IPS-NIHi7 (cell line): ENCODE results near the gene GSK3A.
A peak's percentile ranks its signal among the peaks of the same experiment; 100 is the strongest.

ENCODE experiments used
- DNase-seq: peaks from one replicate; pipeline ENCODE4 v3.0.0; 2012; ENCODE audit warnings: mixed read lengths; ENCODE audit errors: extremely low spot score

GSK3A gene

DNA sequence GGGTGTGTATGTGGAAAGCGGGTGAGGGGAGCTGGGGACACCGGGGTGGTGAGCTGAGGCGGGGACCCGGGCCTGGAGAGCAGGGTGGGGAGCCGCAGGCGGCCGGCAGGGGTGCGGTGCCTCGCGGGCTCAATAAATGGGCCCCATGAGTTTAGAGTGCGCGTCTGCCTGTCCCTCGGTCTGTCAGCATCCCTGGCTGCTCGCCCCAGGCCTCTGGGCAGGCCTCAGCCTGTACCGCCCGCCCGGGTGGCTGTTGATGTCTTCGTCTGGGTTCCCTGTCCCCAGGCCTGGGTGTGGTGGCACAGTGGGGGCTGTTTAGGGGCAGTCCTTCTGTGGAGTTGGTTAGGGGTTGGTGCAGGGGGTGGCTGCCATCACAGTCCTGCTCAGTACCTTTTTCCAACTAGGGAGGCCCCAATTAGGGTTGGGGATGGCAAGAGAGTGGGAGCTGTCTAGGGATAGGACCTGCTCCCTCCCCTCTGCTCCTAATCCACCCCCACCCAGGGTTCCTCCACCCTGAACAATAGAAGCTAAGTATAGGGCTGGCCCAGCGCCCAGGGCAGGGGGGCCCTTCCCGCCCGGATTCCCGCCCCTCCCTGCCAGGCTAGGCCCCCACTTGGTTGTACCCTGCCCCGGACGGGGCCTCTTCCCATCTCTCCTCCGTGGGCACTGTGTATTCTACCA lies 38.9 kb upstream of the GSK3A start:
- DNase-seq: no peak

DNA sequence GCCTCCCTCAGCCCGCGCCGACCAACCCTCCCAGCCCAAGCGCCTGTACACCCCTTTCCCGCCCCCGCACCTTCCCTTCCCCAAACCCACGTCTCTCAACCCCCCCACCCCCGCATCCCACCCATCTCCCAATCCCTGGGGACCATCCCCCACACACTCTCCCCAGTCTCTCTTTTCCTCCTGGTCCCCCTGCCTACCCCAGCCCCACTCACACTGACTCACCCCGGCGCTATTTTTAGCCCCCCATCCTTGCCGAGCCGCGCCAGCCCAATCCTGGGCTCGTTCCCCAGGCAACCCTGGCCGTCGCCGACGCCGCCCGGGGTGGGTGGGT lies 38.4 kb upstream of the GSK3A start:
- DNase-seq: no peak

DNA sequence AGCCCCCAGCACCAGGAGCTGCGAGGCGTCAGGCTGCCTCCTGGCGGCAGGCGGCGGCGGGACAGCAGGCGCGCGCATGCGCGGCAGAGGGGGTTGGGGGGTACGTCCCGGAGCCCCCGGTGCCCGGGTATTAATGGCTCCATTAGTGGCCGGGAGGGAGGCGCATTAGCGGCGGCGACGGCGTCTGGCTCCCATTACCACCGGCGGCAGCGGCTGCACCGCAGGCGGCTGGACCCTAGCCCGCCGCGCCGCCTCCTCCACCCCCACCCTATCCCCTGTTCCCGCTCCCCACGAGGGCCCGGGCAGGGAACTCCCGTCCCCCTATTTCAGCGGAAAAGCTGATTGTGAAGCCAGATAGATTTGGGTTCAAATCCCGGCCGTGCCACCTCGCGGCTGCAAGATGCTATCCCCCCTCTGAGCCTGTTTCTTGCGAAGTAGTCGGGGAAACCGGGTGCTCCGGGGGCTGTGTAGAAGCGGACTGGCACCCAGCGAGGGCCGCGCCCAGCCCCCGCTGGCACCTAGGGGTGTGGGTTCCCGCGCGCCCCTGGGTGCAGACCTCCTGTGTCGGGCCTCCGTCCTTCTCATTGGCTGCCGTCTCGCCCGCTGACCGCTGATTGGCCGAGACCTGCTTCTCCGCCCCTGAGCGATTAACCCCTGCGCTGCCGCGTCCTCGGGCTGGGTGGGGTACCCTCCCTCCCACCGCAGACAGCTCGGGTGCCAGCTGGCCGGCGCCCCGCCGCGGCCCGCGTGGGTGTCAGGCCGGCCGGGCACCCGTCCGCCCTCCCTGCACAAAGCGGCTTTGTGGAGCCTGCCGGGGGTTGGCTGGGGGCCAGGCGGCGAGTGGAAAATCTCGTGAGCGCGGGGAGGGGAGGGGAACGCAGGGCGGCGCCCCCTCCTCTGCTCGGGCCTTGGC lies 37.8 kb upstream of the GSK3A start:
- peak; percentile 91 for DNase-seq

DNA sequence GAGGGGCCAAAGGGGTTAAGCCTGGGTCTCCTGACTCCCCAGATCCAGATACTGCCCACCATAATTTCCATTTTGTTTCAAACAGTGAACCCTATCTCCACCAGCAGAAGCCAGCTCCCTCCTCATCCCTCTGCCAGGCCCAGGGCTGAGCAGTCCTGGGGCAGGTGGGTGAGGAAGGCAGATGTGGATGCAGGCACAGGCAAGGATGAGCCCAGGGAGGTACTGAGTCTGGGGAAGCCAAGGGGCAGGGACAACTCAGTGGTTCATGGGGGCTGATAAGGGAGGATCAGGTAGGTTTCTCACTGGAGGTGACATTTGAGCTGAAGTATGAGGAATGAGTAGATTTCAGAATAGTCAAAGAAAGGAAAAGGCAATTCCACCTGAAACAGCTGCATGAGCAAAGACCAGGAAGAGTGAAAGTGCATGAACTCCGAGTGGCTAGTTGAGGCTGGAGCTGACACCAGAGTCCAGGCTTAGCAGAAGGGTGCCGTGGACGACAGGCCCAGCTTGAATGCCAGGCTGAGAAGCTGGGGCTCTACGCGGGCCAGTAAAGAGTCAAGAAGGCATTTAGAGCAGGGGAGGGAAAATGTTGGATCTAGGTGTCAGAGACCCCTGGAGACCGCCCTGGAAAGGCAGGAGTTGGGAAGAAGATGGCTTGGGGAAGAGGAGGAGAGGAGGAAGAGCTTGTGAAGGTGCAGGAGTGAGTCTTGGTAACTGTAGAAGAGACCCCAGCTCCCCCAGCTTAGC lies 36.9 kb upstream of the GSK3A start:
- DNase-seq: no peak

DNA sequence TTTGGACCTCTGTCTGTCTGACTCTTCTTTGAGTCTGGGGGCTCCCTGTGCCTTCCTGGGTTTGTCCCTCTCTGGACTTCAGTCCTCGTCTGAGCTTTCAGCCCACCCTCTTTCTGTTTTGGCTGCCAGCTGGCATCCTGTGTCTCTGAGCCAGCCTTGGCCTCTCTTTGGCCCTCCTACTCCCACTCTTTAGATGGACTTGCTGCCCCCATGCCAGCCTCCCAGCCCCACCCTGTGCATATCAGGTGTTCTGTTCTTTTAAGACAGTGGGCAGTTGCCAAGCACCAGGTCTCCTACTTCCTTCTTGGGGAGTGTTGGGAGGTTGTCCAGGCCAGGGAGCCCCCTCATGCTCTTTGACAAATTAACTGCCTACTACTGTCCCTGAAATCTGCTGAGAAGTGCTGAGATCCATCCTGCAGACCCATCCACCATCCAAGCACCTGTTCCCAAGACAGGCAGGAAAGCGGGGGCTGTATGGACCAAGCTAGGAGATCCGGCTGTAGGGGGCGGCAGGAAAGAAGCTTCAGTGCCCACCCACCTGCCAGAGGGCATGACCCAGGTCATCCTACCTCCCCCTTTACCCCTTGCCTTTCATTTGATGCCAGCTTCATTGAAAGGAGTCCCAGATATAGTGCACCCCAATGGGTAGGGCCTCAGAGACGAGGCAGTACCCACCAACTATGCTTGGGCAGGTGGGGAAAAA lies 36.2 kb upstream of the GSK3A start:
- no peak for DNase-seq

DNA sequence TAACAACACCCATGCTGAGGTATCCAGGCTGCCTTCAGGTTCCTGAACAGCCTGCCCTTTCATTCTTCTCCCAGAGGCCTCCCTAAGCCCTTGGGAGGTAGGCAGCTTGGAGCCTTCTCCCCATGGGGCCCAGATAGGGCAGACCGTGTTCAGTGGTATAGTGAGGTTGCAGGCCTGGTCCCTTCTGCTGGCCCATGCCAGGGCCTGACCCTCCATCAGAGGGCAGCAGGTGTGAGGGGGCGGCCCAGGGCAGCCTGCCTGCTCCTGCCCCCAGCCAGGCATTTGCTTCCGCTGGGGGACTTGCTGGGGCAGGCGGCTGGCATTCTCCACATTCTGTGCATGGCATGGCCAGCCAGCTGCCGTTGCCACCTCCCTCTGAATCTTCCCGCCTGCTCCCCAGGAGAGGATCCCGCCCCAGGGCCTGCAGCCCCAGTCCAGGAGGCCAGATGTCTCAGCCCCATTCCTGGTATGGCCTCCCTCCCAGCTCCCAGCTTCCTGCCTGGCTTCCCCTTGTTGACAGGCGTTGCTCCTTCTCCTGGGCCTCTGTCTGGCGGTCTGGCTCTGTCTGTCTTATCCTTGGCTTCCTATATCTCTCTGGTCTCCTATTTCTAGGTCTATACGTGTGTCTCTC lies 35.5 kb upstream of the GSK3A start:
- DNase-seq: no peak

DNA sequence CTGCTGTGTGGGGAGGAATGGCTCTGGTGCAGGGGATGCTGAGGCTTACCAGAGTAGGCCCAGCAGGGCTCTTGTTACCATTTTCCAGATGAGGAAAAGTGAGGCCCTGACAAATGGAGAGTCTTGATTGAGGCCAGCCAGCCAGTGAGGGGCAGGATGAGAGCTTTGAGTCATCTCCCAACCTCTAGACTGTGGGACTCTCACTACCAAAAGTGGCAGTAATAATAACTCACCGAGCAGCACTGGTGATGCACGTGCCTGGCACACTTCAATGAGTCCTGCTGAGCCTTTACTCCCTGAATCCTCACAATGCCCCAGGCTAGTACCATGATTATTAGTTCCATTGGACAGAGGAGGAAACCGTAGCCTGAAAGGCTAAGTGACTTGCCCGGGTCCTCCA lies 34.4 kb upstream of the GSK3A start:
- DNase-seq: no peak

DNA sequence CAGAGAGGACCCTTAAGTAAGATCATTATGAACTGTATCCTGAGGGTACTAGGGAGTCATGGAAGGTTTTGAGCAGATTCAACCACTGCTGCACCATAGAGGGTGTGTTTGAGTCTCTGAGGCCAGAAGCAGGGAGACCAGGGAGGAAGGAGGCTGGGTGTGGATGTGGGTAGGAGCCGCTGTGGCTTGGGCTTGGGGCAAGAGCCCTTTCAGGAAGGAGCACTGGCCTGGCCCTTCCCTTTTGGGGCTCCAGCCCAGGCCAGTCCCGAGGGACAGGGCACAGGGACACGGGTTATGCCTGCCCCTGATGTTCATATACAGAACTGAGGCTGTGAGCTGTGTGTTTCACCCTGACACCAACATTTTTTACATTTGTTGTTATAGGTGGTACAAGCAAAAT lies 33.9 kb upstream of the GSK3A start:
- no peak for DNase-seq

DNA sequence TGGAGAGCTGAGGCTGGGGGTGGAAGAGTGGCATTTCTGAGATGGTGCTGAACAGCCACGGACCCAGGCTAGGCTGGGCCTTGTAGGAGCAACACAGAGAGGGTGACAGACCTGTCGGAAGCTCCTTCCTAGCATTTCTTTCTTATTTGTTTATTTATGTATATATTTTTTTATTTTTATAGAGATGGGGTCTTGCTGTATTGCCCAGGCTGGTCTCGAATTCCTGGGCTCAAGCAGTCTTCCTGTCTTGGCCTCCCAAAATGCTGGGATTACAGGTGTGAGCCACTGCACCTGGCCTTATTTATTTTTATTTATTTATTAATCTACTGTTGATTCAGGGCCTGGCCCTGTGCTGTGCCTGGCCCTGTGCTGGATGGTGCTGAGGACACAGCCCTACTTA lies 33.1 kb upstream of the GSK3A start:
- no peak for DNase-seq

DNA sequence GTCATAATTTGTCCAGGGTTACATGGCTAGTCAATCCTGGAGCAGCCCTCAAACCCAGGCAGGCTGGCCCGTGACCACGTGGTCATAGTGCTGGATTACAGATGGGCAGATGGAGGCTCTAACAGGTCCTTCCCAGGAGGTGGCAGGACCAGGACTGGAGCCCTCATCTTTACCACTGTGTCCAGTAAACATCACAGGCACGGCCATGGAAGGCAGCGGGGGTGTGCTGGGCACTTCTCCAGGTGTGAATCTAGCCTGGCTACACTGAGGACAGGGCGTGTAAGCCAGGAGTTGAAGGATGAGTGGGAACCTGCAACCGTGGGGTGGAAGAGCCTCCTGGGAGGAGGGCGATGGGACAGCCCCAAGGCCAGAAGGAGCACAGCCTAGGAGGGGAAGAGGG lies 32.7 kb upstream of the GSK3A start:
- no peak for DNase-seq

DNA sequence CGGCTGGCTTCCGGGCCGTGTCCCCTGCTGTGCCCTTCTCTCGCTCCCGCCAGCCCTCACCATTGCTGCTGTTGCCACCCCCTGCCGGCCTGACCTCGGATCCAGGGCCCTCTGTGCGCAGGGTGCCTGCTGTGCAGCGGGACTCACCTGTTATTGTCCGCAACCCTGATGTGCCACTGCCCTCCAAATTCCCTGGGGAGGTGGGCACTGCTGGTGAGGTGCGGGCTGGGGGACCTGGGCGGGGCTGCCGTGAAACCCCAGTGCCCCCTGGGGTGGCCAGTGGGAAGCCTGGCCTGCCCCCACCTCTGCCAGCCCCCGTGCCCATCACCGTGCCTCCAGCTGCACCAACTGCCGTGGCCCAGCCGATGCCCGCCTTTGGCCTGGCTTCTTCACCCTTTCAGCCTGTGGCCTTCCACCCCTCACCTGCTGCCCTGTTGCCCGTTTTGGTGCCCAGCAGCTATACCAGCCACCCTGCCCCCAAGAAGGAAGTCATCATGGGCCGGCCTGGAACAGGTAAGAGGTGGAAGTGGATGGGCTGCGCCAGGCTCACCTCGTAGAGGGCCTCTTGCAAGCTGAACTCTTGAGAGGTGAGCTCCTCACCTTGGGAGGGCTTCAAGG lies 31.8 kb upstream of the GSK3A start:
- DNase-seq: no peak

DNA sequence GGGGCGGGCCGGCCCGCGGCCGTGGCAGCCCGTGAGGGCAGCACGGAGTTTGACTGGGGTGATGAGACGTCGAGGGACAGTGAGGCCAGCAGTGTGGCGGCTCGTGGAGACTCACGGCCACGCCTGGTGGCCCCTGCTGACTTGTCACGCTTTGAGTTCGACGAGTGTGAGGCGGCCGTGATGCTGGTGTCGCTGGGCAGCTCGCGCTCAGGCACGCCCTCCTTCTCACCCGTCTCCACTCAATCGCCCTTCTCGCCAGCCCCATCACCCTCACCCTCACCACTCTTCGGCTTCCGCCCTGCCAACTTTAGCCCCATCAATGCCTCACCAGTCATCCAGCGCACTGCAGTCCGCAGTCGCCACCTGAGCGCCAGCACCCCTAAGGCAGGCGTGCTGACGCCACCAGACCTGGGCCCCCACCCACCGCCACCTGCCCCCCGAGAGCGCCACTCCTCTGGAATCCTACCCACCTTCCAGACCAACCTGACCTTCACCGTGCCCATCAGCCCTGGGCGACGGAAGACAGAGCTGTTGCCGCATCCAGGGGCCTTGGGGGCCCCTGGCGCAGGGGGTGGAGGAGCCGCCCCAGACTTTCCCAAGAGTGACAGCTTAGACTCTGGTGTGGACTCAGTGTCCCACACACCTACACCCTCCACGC lies 31.1 kb upstream of the GSK3A start:
- DNase-seq: no peak

DNA sequence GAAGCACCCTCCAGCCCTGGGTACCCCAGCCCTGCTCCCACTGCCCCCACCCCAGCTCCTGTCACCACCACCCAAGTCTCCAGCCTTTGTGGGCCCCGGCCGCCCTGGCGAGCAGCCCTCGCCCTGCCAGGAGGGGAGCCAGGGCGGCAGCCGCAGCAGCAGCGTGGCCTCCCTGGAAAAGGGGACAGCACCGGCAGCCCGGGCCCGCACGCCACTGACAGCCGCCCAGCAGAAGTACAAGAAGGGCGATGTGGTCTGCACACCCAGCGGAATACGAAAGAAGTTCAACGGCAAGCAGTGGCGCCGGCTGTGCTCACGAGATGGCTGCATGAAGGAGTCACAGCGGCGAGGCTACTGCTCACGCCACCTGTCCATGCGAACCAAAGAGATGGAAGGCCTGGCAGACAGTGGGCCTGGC lies 30.6 kb upstream of the GSK3A start:
- DNase-seq: no peak

DNA sequence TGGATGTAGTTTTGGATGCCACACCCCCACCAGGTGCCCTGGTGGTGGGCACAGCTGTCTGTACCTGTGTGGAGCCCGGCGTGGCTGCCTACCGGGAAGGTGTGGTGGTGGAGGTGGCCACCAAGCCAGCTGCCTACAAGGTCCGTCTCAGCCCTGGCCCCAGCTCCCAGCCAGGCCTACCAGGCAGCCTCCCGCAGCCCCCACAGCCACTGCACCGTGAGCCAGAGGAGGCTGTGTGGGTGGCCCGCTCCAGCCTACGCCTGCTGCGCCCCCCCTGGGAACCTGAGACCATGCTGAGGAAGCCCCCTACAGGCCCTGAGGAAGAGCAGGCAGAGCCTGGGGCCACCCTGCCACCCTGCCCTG lies 30.1 kb upstream of the GSK3A start:
- no peak for DNase-seq

DNA sequence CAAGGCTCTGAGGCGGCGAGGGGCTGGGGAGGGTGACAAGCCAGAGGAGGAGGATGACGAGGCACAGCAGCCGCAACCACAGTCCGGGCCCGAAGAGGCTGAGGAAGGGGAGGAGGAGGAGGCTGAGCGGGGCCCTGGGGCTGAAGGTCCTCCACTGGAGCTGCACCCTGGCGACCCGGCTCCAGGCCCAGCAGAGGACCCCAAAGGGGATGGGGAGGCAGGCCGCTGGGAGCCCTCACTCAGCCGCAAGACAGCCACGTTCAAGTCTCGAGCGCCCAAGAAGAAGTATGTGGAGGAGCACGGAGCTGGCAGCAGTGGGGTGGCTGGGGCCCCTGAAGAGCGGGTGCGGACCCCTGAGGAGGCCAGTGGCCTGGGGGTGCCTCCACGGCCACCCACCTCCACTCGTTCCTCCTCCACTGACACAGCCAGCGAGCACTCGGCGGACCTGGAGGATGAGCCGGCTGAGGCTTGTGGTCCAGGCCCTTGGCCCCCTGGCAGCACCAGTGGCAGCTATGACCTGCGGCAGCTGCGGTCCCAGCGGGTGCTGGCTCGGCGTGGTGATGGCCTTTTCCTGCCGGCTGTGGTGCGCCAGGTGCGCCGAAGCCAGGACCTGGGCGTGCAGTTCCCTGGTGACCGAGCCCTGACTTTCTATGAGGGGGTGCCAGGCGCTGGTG lies 29.6 kb upstream of the GSK3A start:
- DNase-seq: no peak

DNA sequence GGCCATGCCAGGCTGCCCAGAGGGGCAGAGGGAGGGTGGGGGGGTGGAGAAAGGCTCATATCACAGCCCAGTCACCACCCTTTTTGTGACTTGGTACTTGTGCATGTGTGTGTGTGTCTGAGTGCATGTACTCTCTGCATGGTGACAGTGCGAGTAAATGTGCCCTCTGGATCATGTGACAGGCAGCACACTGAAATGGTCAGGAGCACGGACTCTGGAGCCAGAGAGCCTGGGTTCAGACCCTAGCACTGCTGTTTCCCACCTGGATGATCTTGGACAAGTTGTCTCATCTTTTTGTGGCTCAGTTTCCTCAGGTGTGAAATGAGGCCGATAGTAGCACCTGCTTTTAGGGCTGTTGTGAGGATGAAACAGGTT lies 28.6 kb upstream of the GSK3A start:
- no peak for DNase-seq

DNA sequence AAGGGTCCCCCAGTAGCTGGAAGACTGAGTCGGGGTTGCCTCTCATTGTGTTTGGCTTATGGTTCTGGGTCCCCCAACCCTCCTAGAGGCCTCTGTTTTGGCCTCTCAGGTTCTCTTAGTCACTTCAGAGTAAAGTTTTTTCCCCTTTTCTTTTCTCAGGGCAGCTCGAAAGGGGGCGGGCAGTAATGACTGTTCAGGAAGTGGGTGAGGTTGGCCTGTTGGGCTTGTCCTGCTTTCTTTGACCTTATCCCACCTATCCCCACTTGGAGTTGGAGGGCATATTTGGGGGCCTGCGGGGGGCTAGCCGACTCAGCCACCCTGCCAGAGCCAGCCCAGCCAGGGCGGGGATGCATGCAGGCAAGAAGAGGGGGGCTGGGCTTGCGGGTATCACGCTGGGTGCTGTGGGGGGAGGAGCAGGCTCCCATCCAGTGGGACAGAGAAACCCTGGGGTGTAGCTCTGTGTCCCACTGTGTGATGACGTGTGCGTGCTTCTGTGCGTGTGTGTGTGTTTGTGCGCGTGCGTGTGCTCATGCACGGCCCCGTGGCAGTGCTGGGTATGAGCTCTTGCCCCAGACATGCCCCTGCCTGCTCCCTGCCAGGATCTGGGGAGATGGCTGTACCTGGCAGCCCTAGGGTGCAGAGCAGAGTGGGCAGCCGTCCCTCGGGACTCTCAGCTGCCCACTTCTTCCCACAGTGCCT lies 28.1 kb upstream of the GSK3A start:
- DNase-seq: no peak

DNA sequence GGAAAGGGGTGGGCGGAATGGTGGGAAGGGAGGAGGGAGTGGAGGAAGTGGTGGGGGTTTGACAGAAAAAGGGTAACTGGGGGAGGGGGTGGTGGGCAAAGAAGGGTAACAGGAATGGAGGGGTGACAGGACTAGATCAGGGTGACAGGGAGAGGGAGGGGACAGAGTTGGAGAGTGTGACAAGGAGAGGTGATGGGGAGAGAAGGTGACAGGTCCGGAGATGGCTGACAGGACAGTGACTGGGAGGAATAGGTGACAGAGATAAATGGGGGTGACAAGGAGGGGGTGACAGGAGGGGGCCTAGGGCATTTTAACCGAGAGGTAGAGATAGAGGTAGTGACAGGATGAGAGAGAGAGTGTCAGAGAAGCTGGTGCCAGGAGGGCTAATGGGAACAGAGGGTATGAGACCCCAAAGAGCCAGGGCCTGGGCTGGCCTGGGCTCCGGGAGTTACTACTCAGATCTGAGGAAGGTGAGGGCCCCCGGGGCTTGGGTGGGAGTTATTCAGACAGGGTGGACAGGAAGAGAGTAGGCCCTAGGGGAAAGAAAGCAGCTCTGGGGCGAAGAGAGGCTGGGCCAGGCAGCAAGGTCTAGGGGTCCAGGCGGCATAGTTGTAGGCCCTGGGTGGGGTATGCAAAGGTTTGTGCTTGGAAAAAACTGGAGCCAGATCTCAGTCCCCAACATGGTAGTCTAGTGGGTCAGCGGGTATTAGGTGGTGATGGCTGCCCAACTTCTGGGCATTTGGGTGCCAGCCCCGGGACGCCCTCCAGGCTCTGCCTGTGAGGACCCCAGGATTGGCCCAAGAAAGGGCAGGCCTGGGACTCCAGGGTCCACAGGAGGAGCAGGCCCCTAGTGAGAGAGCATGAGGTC lies 27.3 kb upstream of the GSK3A start:
- DNase-seq: no peak
